K562 (cell line): ENCODE measurements around the gene FBXO10. TPM values are rescaled to one million over a fixed set of nuclear protein-coding genes. Genes with fewer than 3 reads are reported as not detected.

Source experiments
- CHCHD3 ChIP-seq: fragments of 250-450 bp; sonication (Bioruptor Pico); IDR thresholded peaks from 2 replicates; pipeline ENCODE4 v2.1.2; 2022; ENCODE audit warnings: mild to moderate bottlenecking
- E2F4 ChIP-seq: sonication (generic); formaldehyde crosslinking; IDR thresholded peaks from 2 replicates; pipeline ENCODE4 v1.8.0; 2022; ENCODE audit warnings: mild to moderate bottlenecking, low read depth, missing genetic modification reagents
- E2F5 ChIP-seq: sonication (generic); formaldehyde crosslinking; IDR thresholded peaks from 2 replicates; pipeline ENCODE4 v1.8.0; 2022; ENCODE audit warnings: mild to moderate bottlenecking, missing genetic modification reagents
- FIP1L1 ChIP-seq: fragments of 200-400 bp; formaldehyde crosslinking; IDR thresholded peaks from 2 replicates; pipeline ENCODE4 v1.6.1; 2018; ENCODE audit warnings: mild to moderate bottlenecking, low read depth, low read length; ENCODE audit not compliant: poor library complexity, severe bottlenecking
- JUNB ChIP-seq: fragments of 450-650 bp; formaldehyde crosslinking; conservative IDR thresholded peaks from 2 replicates; pipeline ENCODE4 v1.4.0; 2020; ENCODE audit warnings: mild to moderate bottlenecking
- KLF6 ChIP-seq: fragments of 250-450 bp; sonication (Bioruptor Pico); IDR thresholded peaks from 2 replicates; pipeline ENCODE4 v1.4.0; 2020; ENCODE audit warnings: mild to moderate bottlenecking, moderate library complexity, borderline replicate concordance
- MITF ChIP-seq: IDR thresholded peaks from 2 replicates; pipeline ENCODE4 v1.6.1; 2014; ENCODE audit warnings: antibody characterized with exemption
- NR2C2 ChIP-seq, 2 experiments: fragments of 200-800 bp in 1 of 2; sonication (Bioruptor generic) in 1 of 2; sonication (generic) in 1 of 2; formaldehyde crosslinking in 1 of 2; IDR thresholded peaks; 2 replicates each; pipeline versions ENCODE4 v1.6.1 to v1.8.0; 2016 to 2022; ENCODE audit warnings: mild to moderate bottlenecking in 1 of 2, missing compliant biosample characterization in 1 of 2, missing genetic modification characterization in 1 of 2, missing genetic modification reagents in 1 of 2
- TCF7L2 ChIP-seq: fragments of 150-350 bp; IDR thresholded peaks from 2 replicates; pipeline ENCODE4 v1.6.1; 2016; ENCODE audit warnings: low read depth, mild to moderate bottlenecking, low read length, moderate library complexity
- TFE3 ChIP-seq: fragments of 450-650 bp; formaldehyde crosslinking; IDR thresholded peaks from 2 replicates; pipeline ENCODE4 v1.4.0; 2020; ENCODE audit warnings: mild to moderate bottlenecking, mixed read lengths
- ZBTB5 ChIP-seq: fragments of 450-650 bp; IDR thresholded peaks from 2 replicates; pipeline ENCODE4 v1.6.1; 2017; ENCODE audit warnings: antibody characterized with exemption
- ZNF316 ChIP-seq: fragments of 450-650 bp; IDR thresholded peaks from 2 replicates; pipeline ENCODE4 v1.6.1; 2016
- polyA plus RNA-seq, 8 experiments: library from polyadenylated mRNA; depleted of rRNA in 4 of 8; stranded (reverse) in 5 of 8; unstranded in 3 of 8; fragments of >200 nt; fragmentation: Nextera tagmentation in 2 of 8; fragmentation: Illumina TruSeq in 1 of 8; extraction: Ambion mirVana in 2 of 8; extraction: Trizol in 1 of 8; gene quantifications; 2 replicates each; pipeline versions ENCODE4 v1.2.1 to v1.2.3, GENCODE V29; 2011 to 2014; ENCODE audit warnings: inconsistent platforms in 1 of 8, missing spikeins in 1 of 8
- total RNA-seq, 7 experiments: library from RNA; depleted of rRNA in 6 of 7; stranded (reverse); fragments of >200 nt in 6 of 7; fragmentation: Illumina TruSeq in 2 of 7; extraction: Trizol in 2 of 7; gene quantifications; 2 replicates each; pipeline versions ENCODE4 v1.2.1 to v1.2.3, GENCODE V29; 2011 to 2021; ENCODE audit warnings: low replicate concordance in 1 of 7

FBXO10 gene
- total and polyA plus RNA-seq, 9 of the 15 experiments (the other 6 are each of a cell fraction or from before 2014, with no cell fraction given) = 0.84 to 9.9 (median 6.0) TPM

GRCh38 chr9:37542895-37543294 lies 33.3 kb downstream of the FBXO10 start (continued):
- no peak for TF ChIP-seq TFE3
- no peak for TF ChIP-seq CHCHD3 (CRISPR knock-in tag)
- TF ChIP-seq KLF6 (CRISPR knock-in tag) = no peak
- no peak for TF ChIP-seq E2F4
- TF ChIP-seq E2F5 (CRISPR knock-in tag) = no peak
- no peak for TF ChIP-seq MITF
- TF ChIP-seq ZNF316 = no peak
- no peak for TF ChIP-seq ZBTB5
- no peak for TF ChIP-seq JUNB
- TF ChIP-seq NR2C2 (CRISPR knock-in tag; IDR thresholded peaks at IDR 0.05) = no peak
- TF ChIP-seq NR2C2 (tag; IDR thresholded peaks at IDR 0.05) = no peak
- no peak for TF ChIP-seq TCF7L2
- no peak for TF ChIP-seq FIP1L1
